ENCODE results near the gene DHX30.

The DHX30 gene

GRCh38 chr3:47891613-47892005, 88.7 kb downstream of the DHX30 start:
- TF ChIP-seq CTCF (conservative IDR thresholded peaks at IDR 0.05; ENCODE audit: low read length), result no peak
- H3K4me3 ChIP-seq (ENCODE audit: low read length), result no peak overlapping the region
- no peak for DNase-seq (ENCODE audit: low read depth)

GRCh38 chr3:47892286-47893040, 89.5 kb downstream of the DHX30 start:
- no peak for DNase-seq (ENCODE audit: low read depth)
- no peak for TF ChIP-seq CTCF (conservative IDR thresholded peaks at IDR 0.05; ENCODE audit: low read length)
- H3K4me3 ChIP-seq (ENCODE audit: low read length), result no peak overlapping the region

GRCh38 chr3:47895241-47895640, 92.3 kb downstream of the DHX30 start:
- H3K4me3 ChIP-seq (ENCODE audit: low read length), result no peak overlapping the region
- DNase-seq (ENCODE audit: low read depth), result no peak
- TF ChIP-seq CTCF (conservative IDR thresholded peaks at IDR 0.05; ENCODE audit: low read length), result no peak

- TF ChIP-seq CTCF (conservative IDR thresholded peaks at IDR 0.05; ENCODE audit: low read length), result no peak
- DNase-seq (ENCODE audit: low read depth), result no peak
- no peak overlapping the region for H3K4me3 ChIP-seq (ENCODE audit: low read length)
These were observed 93.8 kb downstream of the DHX30 start for GRCh38 chr3:47896736-47897135.

GRCh38 chr3:47897954-47898353, 95.0 kb downstream of the DHX30 start:
- no peak for TF ChIP-seq CTCF (conservative IDR thresholded peaks at IDR 0.05; ENCODE audit: low read length)
- H3K4me3 ChIP-seq (ENCODE audit: low read length), result no peak overlapping the region
- no peak for DNase-seq (ENCODE audit: low read depth)

- DNase-seq (ENCODE audit: low read depth), result no peak
- no peak for TF ChIP-seq CTCF (conservative IDR thresholded peaks at IDR 0.05; ENCODE audit: low read length)
- no peak overlapping the region for H3K4me3 ChIP-seq (ENCODE audit: low read length)
These were observed 96.7 kb downstream of the DHX30 start for GRCh38 chr3:47899495-47900108.

All from AG10803 (cell line).